SH-SY5Y (cell line): ENCODE measurements around the gene MAGEF1.

ENCODE experiments used
- GATA2 ChIP-seq: IDR thresholded peaks from 2 replicates; pipeline ENCODE4 v1.6.1; 2011; ENCODE audit warnings: mild to moderate bottlenecking, low read depth, low read length
- GATA3 ChIP-seq: IDR thresholded peaks from 2 replicates; pipeline ENCODE4 v1.6.1; 2011; ENCODE audit warnings: low read depth, mild to moderate bottlenecking, low read length, moderate library complexity

Gene MAGEF1

GRCh38 chr3:184663356-184663755, 48.5 kb downstream of the MAGEF1 start:
- TF ChIP-seq GATA3 (no peak), GATA2 (no peak)

GRCh38 chr3:184662187-184662586, 49.7 kb downstream of the MAGEF1 start:
- TF ChIP-seq GATA3 (no peak), GATA2 (no peak)

DNA sequence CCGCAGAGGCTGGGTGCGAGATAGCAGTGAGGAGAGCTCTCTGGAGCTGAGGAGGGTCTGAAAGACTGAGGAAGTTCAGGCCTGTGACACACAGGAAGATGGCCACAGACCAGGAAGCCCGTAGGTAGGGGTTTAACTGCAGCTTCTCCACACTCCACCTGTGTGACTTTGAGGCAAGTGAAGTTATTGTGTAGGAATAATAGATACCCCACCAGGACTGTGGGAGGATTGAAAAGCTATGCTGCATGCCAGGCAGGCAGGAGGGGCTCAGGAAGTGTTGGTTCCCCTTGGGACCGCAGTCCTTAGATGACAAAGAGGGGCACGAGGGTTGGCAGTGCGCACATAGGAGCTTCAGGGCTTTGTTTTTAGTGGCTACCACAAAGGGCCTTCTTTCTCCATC, 50.9 kb downstream of the MAGEF1 start:
- no peak for TF ChIP-seq GATA2
- no peak for TF ChIP-seq GATA3
